Fibroblast of villous mesenchyme (primary cell): ENCODE data around the gene CELSR2. TPM values are rescaled to one million over a fixed set of nuclear protein-coding genes. Genes with fewer than 3 reads are reported as not detected.
A peak's percentile ranks its signal among the peaks of the same experiment; 100 is the strongest.

Source experiments
- DNase-seq: peaks from one replicate; pipeline ENCODE4 v3.0.0-alpha.2; 2010; ENCODE audit warnings: low read depth
- H3K4me3 ChIP-seq: 2 replicates; pipeline ENCODE4 v1.5.1; 2011; ENCODE audit warnings: low read depth, mild to moderate bottlenecking, low read length
- CTCF ChIP-seq: IDR thresholded peaks from 2 replicates; pipeline ENCODE4 v1.5.1; 2012; ENCODE audit warnings: low read depth, mild to moderate bottlenecking, low read length; ENCODE audit not compliant: insufficient read depth
- total RNA-seq: library from RNA; depleted of rRNA; stranded (reverse); fragments of >200 nt; gene quantifications from 2 replicates; pipeline ENCODE4 v1.2.3, GENCODE V29; 2012

The CELSR2 gene
- total RNA-seq, 1 donor: 1.3 TPM

DNA sequence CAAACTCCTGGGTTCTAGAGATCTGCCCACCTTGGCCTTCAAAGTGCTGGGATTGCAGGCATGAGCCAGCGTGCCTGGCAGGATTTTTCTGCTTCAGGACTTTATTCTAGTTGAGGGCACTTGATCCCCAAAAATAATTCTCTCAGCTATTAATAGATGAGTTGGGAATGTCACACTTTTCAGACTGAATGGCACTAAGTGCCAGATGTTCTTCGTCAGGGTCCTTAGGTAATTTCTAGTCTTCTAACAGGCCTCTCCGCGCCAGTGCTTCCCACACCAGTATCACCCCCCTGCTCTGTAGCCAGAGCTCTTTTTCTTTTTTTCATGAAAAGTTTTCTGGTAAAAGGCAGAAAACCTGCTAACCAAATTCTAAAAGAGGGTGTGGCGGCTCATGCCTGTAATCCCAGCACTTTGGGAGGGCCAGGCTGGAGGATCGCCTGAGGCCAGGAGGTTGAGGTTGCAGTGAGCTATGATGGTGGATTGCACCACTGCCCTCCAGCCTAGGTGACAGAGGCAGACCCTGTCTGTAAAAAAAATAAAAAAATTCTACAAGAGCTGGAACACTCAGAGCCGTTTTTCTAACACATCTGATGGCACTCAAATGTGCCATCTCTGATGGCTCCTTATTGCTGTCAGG lies 41.8 kb upstream of the CELSR2 start:
- no peak overlapping the region for H3K4me3 ChIP-seq
- TF ChIP-seq CTCF: no peak
- no peak for DNase-seq

GRCh38 chr1:109208394-109208793 lies 40.9 kb upstream of the CELSR2 start:
- DNase-seq: no peak
- H3K4me3 ChIP-seq: no peak overlapping the region
- TF ChIP-seq CTCF: no peak

- TF ChIP-seq CTCF: no peak
- peak; percentile 31 for DNase-seq
- H3K4me3 ChIP-seq: no peak overlapping the region
These were observed 40.4 kb upstream of the CELSR2 start for GRCh38 chr1:109208836-109209463.

DNA sequence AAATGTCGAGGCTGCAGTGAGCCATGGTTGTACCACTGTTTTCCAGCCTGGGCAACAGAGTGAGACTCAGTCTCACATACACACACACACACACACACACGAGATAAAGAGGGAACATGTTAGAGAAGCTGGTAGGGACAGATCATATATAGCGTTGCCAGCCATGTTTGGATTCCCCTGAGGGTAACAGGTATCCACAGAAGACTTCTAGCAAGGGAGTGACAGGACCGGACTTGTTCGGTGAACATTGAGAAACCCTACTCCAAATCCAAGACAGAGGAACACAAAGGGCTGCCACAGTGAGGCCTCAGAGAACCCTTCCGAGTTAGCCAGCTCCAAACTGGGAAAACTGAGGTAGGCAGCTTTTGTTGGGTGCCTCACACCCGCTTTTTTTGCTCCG lies 39.3 kb upstream of the CELSR2 start:
- no peak for TF ChIP-seq CTCF
- H3K4me3 ChIP-seq: no peak overlapping the region
- DNase-seq: no peak

DNA sequence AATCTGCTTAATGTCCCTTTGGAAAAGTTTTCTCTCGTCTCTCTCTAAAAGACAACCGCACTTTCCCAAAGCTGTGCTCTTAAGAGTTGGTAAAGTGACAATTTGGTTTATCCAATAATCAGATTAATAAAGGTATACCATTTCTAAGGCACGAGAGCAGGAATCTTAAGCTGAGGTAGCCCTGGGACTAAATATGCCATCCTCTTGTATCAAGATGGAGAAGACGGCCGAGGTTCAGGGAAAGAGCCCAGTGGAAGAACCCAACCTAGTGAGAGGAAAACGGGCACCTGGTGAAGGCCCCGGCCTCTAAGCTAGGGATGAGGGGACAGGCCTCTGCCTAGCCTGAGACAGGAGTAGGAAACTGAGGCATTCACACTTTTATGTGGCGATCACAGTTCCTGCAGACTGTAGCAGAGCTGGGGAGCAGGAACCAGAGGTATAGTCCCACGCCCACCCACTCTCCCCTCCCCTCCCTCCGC lies 36.0 kb upstream of the CELSR2 start:
- DNase-seq: no peak
- H3K4me3 ChIP-seq: peak overlapping the region; percentile 100
- TF ChIP-seq CTCF: no peak

- DNase-seq: peak; percentile 85
- peak within 1 kb of the TSS; percentile 100 for H3K4me3 ChIP-seq
- no peak for TF ChIP-seq CTCF
These were observed 35.3 kb upstream of the CELSR2 start, which contains the start of gene SARS1 for GRCh38 chr1:109213824-109214693. Gene SARS1 (plus strand): TSS chr1:109213918. CDS start chr1:109213993, 75 bp downstream.
